ENCODE data around the gene COPRS.
"Not testable (repeated sequence)": the region's sequence is repeated elsewhere in the genome, so short reads cannot be mapped to it uniquely, and the experiment has no call there.

COPRS gene

DNA sequence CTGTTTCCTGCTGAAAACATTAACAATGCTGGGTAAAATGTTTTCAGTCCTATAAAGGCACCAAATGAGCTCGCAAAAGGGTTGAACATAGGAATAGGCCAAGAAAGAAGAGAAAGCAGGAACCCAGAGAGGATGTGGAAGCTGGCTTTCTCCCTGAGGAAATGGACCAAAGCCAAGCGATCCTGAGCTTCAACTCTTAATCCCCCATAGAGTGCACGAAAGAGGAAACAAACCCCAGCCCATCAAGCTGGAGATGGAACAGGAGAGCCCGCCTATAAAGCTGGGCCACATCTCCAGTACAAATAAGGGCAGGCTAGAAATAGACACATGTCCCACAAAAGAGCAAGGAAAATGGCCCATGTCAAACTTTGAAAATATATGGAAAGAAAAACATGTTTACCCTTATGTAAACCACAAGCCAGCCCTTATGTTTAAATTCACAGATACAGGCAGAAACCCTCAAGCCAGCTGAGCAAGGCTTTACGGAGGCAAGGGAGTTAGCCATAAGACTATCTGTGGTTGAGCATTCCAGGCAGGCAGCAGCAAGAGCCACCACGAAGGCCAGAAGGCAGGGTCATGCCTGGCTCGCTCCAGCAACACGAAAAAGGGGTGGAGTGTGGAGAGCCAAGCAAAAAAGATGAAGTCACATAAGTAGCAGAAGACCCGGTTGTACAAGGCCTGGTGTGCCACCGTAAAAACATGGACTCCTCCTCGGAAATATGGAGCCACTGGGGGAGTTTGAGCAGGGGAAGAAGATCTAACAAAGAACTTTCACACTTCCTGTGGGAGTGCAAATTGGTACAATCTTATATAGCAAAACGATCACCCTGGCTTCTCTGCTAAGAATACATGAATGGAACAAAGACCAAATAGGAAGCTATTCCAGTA lies 27.8 kb downstream of the COPRS start:
- 91 to 94% methylated on average over 12 of the region's 12 CpGs for WGBS, 2 experiments
- Histone ChIP-seq H3K4me1 (ENCODE audit: control insufficient read depth, insufficient read depth, low read length) (no peaks in the 10 kb centered on the region), H3K36me3 (ENCODE audit: control insufficient read depth, insufficient read depth, low read length) (no peaks in the 10 kb centered on the region), H3K27ac (ENCODE audit: insufficient read depth, low read depth, low read length, poor library complexity, severe bottlenecking) (no peak overlapping the region), H3K4me3 (ENCODE audit: insufficient read depth, low read depth, low read length) (no peak overlapping the region), H3K9me3 (ENCODE audit: control insufficient read depth, low read length) (no peaks in the 10 kb centered on the region), H3K27me3 (ENCODE audit: control insufficient read depth, insufficient read depth, low read length, poor library complexity, severe bottlenecking) (no peaks in the 10 kb centered on the region)

DNA sequence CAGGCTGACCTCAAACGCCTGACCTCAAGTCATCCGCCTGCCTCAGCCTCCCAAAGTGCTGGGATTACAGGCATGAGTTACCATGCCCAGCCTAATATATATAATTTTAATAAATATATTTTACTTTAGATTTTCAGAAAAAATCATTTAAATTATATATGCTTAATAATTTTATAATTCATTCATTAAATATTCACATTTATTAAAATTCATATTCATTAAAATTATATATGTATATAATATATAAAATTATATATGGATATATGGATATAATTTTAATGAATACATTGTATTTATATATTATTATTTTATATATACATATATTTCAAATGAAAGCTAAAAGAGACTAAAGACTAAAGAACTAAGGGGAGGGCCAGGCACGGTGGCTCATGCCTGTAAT lies 29.4 kb downstream of the COPRS start:
- Histone ChIP-seq H3K36me3 (ENCODE audit: control insufficient read depth, insufficient read depth, low read length) (no peaks in the 10 kb centered on the region), H3K27ac (ENCODE audit: insufficient read depth, low read depth, low read length, poor library complexity, severe bottlenecking) (no peak overlapping the region), H3K4me1 (ENCODE audit: control insufficient read depth, insufficient read depth, low read length) (no peaks in the 10 kb centered on the region), H3K4me3 (ENCODE audit: insufficient read depth, low read depth, low read length) (no peak overlapping the region), H3K9me3 (ENCODE audit: control insufficient read depth, low read length) (no peaks in the 10 kb centered on the region), H3K27me3 (ENCODE audit: control insufficient read depth, insufficient read depth, low read length, poor library complexity, severe bottlenecking) (no peaks in the 10 kb centered on the region)
- WGBS, 2 experiments, result 91 to 99% methylated on average over 3 of the region's 3 CpGs

DNA sequence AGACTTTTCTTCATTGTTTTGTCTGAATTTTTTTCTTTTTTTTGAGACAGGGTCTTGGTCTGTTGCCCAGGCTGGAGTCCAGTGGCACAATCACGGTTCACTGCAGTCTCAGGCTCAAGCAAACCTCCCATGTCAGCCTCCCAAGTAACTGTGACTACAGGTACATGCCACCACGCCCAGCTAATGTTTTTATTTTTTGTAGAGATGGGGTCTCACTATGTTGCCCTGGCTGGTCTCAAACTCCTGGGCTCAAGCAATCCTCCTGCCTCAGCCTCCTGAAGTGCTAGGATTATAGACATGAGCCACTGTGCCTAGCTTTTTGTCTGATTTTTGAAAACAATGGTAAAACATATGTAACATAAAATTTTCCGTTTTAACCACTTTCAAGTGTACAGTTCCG lies 30.1 kb downstream of the COPRS start:
- H3K4me3 ChIP-seq (ENCODE audit: insufficient read depth, low read depth, low read length); H3K9me3 ChIP-seq (ENCODE audit: control insufficient read depth, low read length); H3K4me1 ChIP-seq (ENCODE audit: control insufficient read depth, insufficient read depth, low read length); H3K36me3 ChIP-seq (ENCODE audit: control insufficient read depth, insufficient read depth, low read length); H3K27me3 ChIP-seq (ENCODE audit: control insufficient read depth, insufficient read depth, low read length, poor library complexity, severe bottlenecking); H3K27ac ChIP-seq (ENCODE audit: insufficient read depth, low read depth, low read length, poor library complexity, severe bottlenecking): not testable (repeated sequence)
- WGBS, 2 experiments, result 86 to 95% methylated on average over 4 of the region's 4 CpGs

DNA sequence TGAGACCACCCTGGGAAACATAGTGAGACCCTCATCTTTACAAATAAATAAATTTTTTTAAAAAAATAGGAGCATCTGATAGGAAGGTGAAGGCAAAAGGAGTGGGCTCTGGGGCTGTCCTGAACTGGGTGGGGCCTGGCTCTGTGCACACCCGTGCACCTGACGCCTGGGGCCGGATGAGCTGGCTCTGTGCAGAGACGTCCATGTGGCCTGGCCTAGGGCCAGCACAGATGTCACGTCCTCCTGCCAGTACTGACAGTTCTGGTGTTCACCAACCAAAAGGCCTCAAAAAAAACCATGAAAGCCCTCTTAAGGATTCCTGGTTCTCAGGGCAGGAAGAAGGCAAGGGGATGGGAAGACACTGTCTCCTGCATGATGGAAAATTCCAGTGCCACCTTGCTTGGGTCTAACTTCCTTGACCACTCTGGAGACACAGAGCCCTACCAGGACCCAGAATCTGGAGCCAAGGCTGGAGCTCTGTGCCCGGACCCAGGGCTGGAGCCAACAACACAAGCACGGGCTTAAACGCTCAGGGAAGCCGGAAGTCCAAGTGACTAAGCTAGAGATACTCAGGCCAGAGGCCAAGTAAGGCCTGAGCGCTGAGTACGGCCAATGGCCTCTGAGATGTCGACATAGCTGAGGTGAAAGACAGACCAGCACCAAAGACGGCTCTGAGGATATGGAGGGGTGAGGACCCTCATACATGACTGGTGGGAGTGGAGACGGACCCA lies 32.9 kb downstream of the COPRS start:
- no peaks in the 10 kb centered on the region for H3K9me3 ChIP-seq (ENCODE audit: control insufficient read depth, low read length)
- H3K27ac ChIP-seq (ENCODE audit: insufficient read depth, low read depth, low read length, poor library complexity, severe bottlenecking), result no peak overlapping the region
- H3K4me3 ChIP-seq (ENCODE audit: insufficient read depth, low read depth, low read length), result no peak overlapping the region
- 91 to 92% methylated on average over 14 of the region's 14 CpGs for WGBS, 2 experiments
- no peaks in the 10 kb centered on the region for H3K36me3 ChIP-seq (ENCODE audit: control insufficient read depth, insufficient read depth, low read length)
- no peaks in the 10 kb centered on the region for H3K4me1 ChIP-seq (ENCODE audit: control insufficient read depth, insufficient read depth, low read length)
- H3K27me3 ChIP-seq (ENCODE audit: control insufficient read depth, insufficient read depth, low read length, poor library complexity, severe bottlenecking), result no peaks in the 10 kb centered on the region

DNA sequence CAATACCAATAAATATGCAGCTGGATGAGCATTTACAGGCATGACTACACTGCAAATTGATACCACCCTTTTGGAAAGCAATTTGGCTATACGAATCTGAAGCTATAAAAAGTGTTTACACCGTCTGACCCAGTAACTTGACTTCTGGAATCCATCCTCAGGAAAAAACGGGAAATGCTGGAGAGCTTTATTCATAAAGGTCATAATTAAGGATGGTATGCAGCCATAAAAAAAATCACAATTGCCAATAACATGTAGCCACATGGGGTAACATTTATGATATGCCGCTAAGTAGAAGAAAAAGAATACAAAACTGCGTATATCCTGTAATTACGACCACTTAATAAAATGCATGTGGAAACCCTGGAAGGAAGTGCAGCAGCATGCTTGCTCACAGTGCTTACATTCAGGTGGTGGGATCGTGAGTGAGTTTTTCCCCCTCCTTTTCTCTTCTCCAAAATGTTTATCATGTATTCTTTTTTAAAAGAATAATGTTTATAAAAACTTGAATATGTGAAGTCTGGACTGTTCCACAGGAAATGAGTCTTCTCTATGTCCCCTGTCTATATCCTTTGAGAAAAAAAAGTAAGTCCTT lies 34.2 kb downstream of the COPRS start:
- H3K27ac ChIP-seq (ENCODE audit: insufficient read depth, low read depth, low read length, poor library complexity, severe bottlenecking), result no peak overlapping the region
- no peak overlapping the region for H3K4me3 ChIP-seq (ENCODE audit: insufficient read depth, low read depth, low read length)
- H3K9me3 ChIP-seq (ENCODE audit: control insufficient read depth, low read length), result no peaks in the 10 kb centered on the region
- H3K27me3 ChIP-seq (ENCODE audit: control insufficient read depth, insufficient read depth, low read length, poor library complexity, severe bottlenecking), result no peaks in the 10 kb centered on the region
- no peaks in the 10 kb centered on the region for H3K36me3 ChIP-seq (ENCODE audit: control insufficient read depth, insufficient read depth, low read length)
- WGBS, 2 experiments, result 91 to 93% methylated on average over 7 of the region's 7 CpGs
- H3K4me1 ChIP-seq (ENCODE audit: control insufficient read depth, insufficient read depth, low read length), result no peaks in the 10 kb centered on the region

DNA sequence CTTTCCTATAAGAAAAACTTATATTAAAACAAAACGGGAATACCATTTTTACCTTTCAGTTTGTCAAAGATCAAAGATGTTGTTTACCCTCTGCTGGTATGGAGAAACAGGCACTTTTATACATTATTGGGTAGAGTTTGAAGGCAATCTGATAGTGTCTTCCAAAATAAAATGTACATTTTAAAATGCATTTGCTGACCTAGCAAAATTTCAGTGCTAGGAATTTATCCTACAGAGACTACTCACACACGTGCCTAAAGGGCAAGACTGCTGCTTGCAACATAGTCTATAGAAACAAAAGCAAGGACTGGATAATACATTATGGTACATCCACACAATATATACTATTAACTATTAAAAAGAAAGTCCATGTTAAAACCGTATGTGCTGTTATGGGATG lies 36.0 kb downstream of the COPRS start:
- H3K4me1 ChIP-seq (ENCODE audit: control insufficient read depth, insufficient read depth, low read length), result no peaks in the 10 kb centered on the region
- no peaks in the 10 kb centered on the region for H3K27me3 ChIP-seq (ENCODE audit: control insufficient read depth, insufficient read depth, low read length, poor library complexity, severe bottlenecking)
- 90 to 91% methylated on average over 3 of the region's 3 CpGs for WGBS, 2 experiments
- H3K4me3 ChIP-seq (ENCODE audit: insufficient read depth, low read depth, low read length), result no peak overlapping the region
- H3K36me3 ChIP-seq (ENCODE audit: control insufficient read depth, insufficient read depth, low read length), result no peaks in the 10 kb centered on the region
- no peak overlapping the region for H3K27ac ChIP-seq (ENCODE audit: insufficient read depth, low read depth, low read length, poor library complexity, severe bottlenecking)
- H3K9me3 ChIP-seq (ENCODE audit: control insufficient read depth, low read length), result no peaks in the 10 kb centered on the region

DNA sequence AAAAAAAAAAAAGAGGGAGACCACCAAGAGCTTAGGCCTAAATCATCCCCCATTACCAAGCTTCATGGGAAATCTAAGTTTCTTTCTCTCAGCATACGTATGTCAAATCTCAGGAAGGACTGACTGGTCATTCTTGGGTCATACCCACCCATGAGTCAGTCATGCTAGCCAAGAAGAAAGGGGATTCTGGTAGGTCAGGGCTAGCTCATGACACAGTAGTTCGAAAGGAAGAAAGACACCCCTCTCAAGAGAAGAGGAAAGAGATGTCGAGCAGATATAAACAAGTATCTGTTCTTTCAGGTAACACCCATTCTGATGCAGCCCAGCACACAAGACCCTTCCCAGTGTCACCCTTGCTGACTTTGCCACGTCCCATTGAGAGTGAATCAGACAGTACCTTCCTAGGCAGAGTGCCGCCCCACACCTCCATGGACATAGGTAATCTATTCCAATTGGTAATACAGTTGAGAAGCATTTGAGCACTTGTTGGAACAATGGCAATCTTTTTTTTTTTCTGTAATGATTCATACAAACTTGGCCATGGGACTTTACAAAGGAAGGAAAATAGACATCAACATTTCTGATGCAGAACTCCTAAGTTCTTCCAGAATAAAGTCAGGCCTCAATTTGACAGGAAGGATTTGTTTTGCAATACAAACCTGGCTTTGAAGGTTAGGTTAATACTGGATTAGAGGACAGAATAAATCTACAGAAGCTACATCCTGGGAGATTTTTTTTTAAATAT lies 38.2 kb downstream of the COPRS start:
- Histone ChIP-seq H3K9me3 (ENCODE audit: control insufficient read depth, low read length) (no peaks in the 10 kb centered on the region), H3K4me3 (ENCODE audit: insufficient read depth, low read depth, low read length) (no peak overlapping the region), H3K36me3 (ENCODE audit: control insufficient read depth, insufficient read depth, low read length) (no peaks in the 10 kb centered on the region), H3K27me3 (ENCODE audit: control insufficient read depth, insufficient read depth, low read length, poor library complexity, severe bottlenecking) (no peaks in the 10 kb centered on the region), H3K4me1 (ENCODE audit: control insufficient read depth, insufficient read depth, low read length) (no peaks in the 10 kb centered on the region), H3K27ac (ENCODE audit: insufficient read depth, low read depth, low read length, poor library complexity, severe bottlenecking) (no peak overlapping the region)
- WGBS, 2 experiments, result 81 to 87% methylated on average over 5 of the region's 5 CpGs

DNA sequence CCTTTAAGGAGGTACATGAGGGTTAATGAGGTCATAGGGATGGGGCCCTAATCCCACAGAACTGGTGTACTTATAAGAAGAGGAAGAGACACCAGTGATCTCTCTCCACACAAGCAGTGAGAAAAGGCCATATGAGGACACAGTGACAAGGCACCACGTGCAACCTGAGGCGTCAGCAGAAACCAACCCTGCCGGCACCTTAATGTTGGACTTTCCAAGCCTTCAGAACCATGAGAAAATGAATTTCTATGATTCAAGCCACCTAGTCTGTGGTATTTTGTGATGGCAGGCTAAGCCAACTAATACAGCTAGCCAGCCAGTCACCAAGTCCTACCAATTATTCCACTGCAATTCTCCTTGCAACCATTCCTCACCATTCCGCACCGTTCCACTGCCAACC lies 39.5 kb downstream of the COPRS start:
- no peaks in the 10 kb centered on the region for H3K36me3 ChIP-seq (ENCODE audit: control insufficient read depth, insufficient read depth, low read length)
- no peak overlapping the region for H3K4me3 ChIP-seq (ENCODE audit: insufficient read depth, low read depth, low read length)
- no peaks in the 10 kb centered on the region for H3K9me3 ChIP-seq (ENCODE audit: control insufficient read depth, low read length)
- H3K27me3 ChIP-seq (ENCODE audit: control insufficient read depth, insufficient read depth, low read length, poor library complexity, severe bottlenecking), result no peaks in the 10 kb centered on the region
- WGBS, 2 experiments, result 94 to 96% methylated on average over 5 of the region's 5 CpGs
- no peaks in the 10 kb centered on the region for H3K4me1 ChIP-seq (ENCODE audit: control insufficient read depth, insufficient read depth, low read length)
- H3K27ac ChIP-seq (ENCODE audit: insufficient read depth, low read depth, low read length, poor library complexity, severe bottlenecking), result no peak overlapping the region

DNA sequence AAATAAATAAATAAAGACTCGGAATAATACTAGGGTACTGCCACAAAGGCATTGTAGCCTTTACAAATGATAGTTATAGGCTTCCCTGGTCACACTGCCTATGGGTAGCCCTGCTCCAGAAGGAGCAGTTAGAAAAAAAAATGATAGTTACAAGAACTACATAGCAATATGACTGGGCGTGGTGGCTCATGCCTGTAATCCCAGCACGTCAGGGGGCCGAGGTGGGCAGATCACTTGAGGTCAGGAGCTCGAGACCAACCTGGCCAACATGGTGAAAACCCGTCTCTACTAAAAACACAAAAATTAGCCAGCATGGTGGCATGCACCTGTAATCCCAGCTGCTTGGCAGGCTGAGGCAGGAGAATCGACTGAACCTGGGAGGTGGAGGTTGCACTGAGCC lies 40.2 kb downstream of the COPRS start:
- WGBS, 2 experiments, result 92 to 93% methylated on average over 7 of the region's 7 CpGs
- not testable (repeated sequence) for H3K4me1 ChIP-seq (ENCODE audit: control insufficient read depth, insufficient read depth, low read length); H3K4me3 ChIP-seq (ENCODE audit: insufficient read depth, low read depth, low read length); H3K27me3 ChIP-seq (ENCODE audit: control insufficient read depth, insufficient read depth, low read length, poor library complexity, severe bottlenecking); H3K36me3 ChIP-seq (ENCODE audit: control insufficient read depth, insufficient read depth, low read length); H3K27ac ChIP-seq (ENCODE audit: insufficient read depth, low read depth, low read length, poor library complexity, severe bottlenecking); H3K9me3 ChIP-seq (ENCODE audit: control insufficient read depth, low read length)
